Astrocyte (in vitro differentiated cells and primary cell): Measurements from ENCODE around the gene AQP3. TPM values are rescaled to one million over a fixed set of nuclear protein-coding genes. Genes with fewer than 3 reads are reported as not detected.
A peak's percentile ranks its signal among the peaks of the same experiment; 100 is the strongest.

Experiments used
- DNase-seq: peaks from one replicate; pipeline ENCODE4 v3.0.0-alpha.2; 2010; ENCODE audit warnings: low read depth
- FAIRE-seq: peaks from 2 replicates; lab custom pipeline; 2011; peaks lifted over from hg19 to GRCh38; lab: Jason Lieb, UNC
- H2AFZ ChIP-seq: 2 replicates; pipeline ENCODE4 v1.6.0; 2012; ENCODE audit warnings: low read depth, low read length, inconsistent platforms
- H3K27ac ChIP-seq: 2 replicates; pipeline ENCODE4 v1.5.1; 2011; ENCODE audit warnings: low read depth, low read length, inconsistent platforms
- H3K27me3 ChIP-seq: 2 replicates; pipeline ENCODE4 v1.6.0; 2011; ENCODE audit warnings: low read length, inconsistent platforms; ENCODE audit not compliant: insufficient read depth
- H3K36me3 ChIP-seq: 2 replicates; pipeline ENCODE4 v1.5.1; 2011; ENCODE audit warnings: low read length, inconsistent platforms; ENCODE audit not compliant: insufficient read depth
- H3K4me1 ChIP-seq: 2 replicates; pipeline ENCODE4 v1.5.1; 2011; ENCODE audit warnings: low read length, inconsistent platforms; ENCODE audit not compliant: insufficient read depth
- H3K4me2 ChIP-seq: 2 replicates; pipeline ENCODE4 v1.6.0; 2012; ENCODE audit warnings: low read length, inconsistent platforms
- H3K4me3 ChIP-seq: 2 replicates; pipeline ENCODE4 v1.5.1; 2011; ENCODE audit warnings: low read depth, mild to moderate bottlenecking, low read length, inconsistent platforms; ENCODE audit not compliant: insufficient read depth
- H3K79me2 ChIP-seq: 2 replicates; pipeline ENCODE4 v1.6.0; 2012; ENCODE audit warnings: mild to moderate bottlenecking, low read length, inconsistent platforms; ENCODE audit not compliant: insufficient read depth
- H3K9ac ChIP-seq: 2 replicates; pipeline ENCODE4 v1.6.0; 2012; ENCODE audit warnings: mild to moderate bottlenecking, low read length, inconsistent platforms
- H3K9me3 ChIP-seq: 2 replicates; pipeline ENCODE4 v1.5.1; 2012; ENCODE audit warnings: low read depth, mild to moderate bottlenecking, low read length, inconsistent platforms; ENCODE audit not compliant: insufficient read depth
- H4K20me1 ChIP-seq: 2 replicates; pipeline ENCODE4 v1.6.0; 2012; ENCODE audit warnings: low read length, inconsistent platforms; ENCODE audit not compliant: insufficient read depth
- H3K27ac Mint-ChIP-seq: one replicate; pipeline ENCODE4 v1.8.0; 2021; ENCODE audit warnings: mild to moderate bottlenecking, mixed read lengths; ENCODE audit not compliant: unreplicated experiment
- H3K27me3 Mint-ChIP-seq: one replicate; pipeline ENCODE4 v1.8.0; 2021; ENCODE audit warnings: low read depth, mixed read lengths; ENCODE audit not compliant: unreplicated experiment
- H3K36me3 Mint-ChIP-seq: one replicate; pipeline ENCODE4 v1.8.0; 2021; ENCODE audit warnings: low read depth, mixed read lengths; ENCODE audit not compliant: unreplicated experiment
- H3K4me1 Mint-ChIP-seq: one replicate; pipeline ENCODE4 v1.8.0; 2021; ENCODE audit warnings: low read depth, mixed read lengths; ENCODE audit not compliant: unreplicated experiment
- H3K4me3 Mint-ChIP-seq: one replicate; pipeline ENCODE4 v1.8.0; 2021; ENCODE audit warnings: mild to moderate bottlenecking, moderate library complexity, mixed read lengths; ENCODE audit not compliant: unreplicated experiment
- H3K9me3 Mint-ChIP-seq: one replicate; pipeline ENCODE4 v1.8.0; 2021; ENCODE audit warnings: mild to moderate bottlenecking, mixed read lengths; ENCODE audit not compliant: unreplicated experiment
- EZH2 ChIP-seq: IDR thresholded peaks from 2 replicates; pipeline ENCODE4 v1.6.1; 2012; ENCODE audit warnings: mild to moderate bottlenecking, low read length, inconsistent platforms; ENCODE audit not compliant: insufficient read depth
- total RNA-seq: library from RNA; stranded (reverse); gene quantifications from 2 replicates; pipeline ENCODE4 v1.2.1, GENCODE V29; 2021
- TF ChIP-seq, protein P1 (sequence below): IDR thresholded peaks from 2 replicates; pipeline ENCODE4 v1.5.1; 2011; ENCODE audit warnings: low read depth, mild to moderate bottlenecking, inconsistent platforms, low read length, moderate library complexity; ENCODE audit not compliant: insufficient read depth

AQP3 gene
- total RNA-seq, 1 donor from 2014 or later: 3.2 TPM

DNA sequence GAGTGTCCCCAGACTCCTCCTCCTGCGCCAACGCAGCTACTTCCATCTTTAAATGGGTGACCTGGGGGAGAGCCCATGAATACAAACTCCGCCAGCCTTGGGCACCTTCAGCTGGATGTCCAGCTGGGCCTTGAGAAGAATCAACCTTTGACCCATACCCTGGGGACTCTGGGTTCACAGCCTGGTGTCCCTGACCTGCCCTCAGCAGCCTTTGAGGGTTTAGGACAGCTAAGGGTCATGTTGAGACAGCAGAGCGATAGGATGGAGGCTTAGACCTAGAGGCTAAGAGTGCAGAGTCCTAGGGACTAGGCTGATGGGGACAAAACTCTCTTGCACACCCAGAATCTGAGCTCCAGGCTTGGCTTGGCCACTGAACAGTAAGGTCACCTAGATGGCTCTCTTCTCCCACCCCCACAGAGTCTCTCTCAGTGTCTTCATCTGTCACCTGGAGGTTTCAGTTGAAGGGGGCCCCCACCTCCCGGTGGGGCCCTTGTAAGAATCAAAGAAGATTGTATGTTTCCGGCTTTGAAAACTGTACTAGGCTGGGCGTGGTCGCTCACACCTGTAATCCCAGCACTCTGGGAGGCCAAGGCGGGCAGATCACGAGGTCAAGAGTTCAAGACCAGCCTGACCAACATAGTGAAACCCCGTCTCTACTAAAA is 6.7 kb upstream of the AQP3 start:
- Mint-ChIP-seq H3K27me3 (peaks cover 2% of the 10 kb centered on the region), H3K27ac (no peak overlapping the region), H3K9me3 (no peaks in the 10 kb centered on the region), H3K4me3 (no peak overlapping the region), H3K4me1 (peaks cover 2% of the 10 kb centered on the region), H3K36me3 (no peaks in the 10 kb centered on the region)
- Histone ChIP-seq H3K9ac (no peak overlapping the region), H3K4me1 (peaks cover 18% of the 10 kb centered on the region), H3K79me2 (no peaks in the 10 kb centered on the region), H2AFZ (no peak overlapping the region), H3K27me3 (no peaks in the 10 kb centered on the region), H3K4me2 (no peak overlapping the region), H4K20me1 (no peaks in the 10 kb centered on the region), H3K4me3 (no peak overlapping the region), H3K36me3 (no peaks in the 10 kb centered on the region), H3K9me3 (no peaks in the 10 kb centered on the region), H3K27ac (no peak overlapping the region)
- no peak for TF ChIP-seq EZH2
- TF ChIP-seq, protein P1, sequence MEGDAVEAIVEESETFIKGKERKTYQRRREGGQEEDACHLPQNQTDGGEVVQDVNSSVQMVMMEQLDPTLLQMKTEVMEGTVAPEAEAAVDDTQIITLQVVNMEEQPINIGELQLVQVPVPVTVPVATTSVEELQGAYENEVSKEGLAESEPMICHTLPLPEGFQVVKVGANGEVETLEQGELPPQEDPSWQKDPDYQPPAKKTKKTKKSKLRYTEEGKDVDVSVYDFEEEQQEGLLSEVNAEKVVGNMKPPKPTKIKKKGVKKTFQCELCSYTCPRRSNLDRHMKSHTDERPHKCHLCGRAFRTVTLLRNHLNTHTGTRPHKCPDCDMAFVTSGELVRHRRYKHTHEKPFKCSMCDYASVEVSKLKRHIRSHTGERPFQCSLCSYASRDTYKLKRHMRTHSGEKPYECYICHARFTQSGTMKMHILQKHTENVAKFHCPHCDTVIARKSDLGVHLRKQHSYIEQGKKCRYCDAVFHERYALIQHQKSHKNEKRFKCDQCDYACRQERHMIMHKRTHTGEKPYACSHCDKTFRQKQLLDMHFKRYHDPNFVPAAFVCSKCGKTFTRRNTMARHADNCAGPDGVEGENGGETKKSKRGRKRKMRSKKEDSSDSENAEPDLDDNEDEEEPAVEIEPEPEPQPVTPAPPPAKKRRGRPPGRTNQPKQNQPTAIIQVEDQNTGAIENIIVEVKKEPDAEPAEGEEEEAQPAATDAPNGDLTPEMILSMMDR: no peak
- FAIRE-seq (no peak), DNase-seq (no peak)

DNA sequence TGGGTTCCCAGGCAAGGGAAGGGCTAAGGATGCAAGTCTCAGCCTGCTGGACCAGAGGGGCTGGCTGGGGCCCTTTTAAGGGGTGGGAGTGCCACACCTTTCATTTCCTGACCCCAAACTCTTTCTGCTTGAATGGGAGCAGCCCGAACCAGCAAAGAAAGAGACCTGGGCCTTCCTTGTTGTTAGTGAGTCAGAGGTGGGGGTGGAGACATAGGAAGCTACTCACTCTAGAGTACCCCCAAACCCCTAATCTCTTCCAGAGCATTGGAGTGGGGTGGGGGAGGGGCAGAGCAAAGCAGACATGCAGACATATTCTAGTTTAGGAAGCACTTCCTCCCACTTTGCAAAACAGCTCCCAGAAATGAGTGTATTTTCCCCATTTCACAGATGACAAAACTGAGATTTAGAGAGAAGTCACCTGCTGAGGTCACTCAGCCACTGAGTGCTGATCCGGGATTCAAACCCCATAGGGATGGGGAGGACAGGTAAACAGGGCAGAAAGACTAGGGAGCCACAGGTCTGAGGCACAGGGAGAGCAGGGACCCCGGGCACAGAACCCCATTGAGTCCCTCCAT is 6.0 kb upstream of the AQP3 start:
- H3K9me3 Mint-ChIP-seq: no peaks in the 10 kb centered on the region
- Histone ChIP-seq H3K4me2 (peak overlapping the region; percentile 67), H3K4me3 (no peak overlapping the region), H3K79me2 (no peaks in the 10 kb centered on the region), H3K27ac (peak overlapping the region; percentile 15), H3K36me3 (no peaks in the 10 kb centered on the region), H4K20me1 (no peaks in the 10 kb centered on the region), H2AFZ (peak overlapping the region; percentile 34), H3K9me3 (no peaks in the 10 kb centered on the region), H3K27me3 (no peaks in the 10 kb centered on the region), H3K4me1 (peaks cover 12% of the 10 kb centered on the region), H3K9ac (peak overlapping the region; percentile 44)
- H3K4me3 Mint-ChIP-seq: no peak overlapping the region
- H3K4me1 Mint-ChIP-seq: no peaks in the 10 kb centered on the region
- DNase-seq: no peak
- FAIRE-seq: no peak
- peak overlapping the region; percentile 18 for H3K27ac Mint-ChIP-seq
- peaks cover 2% of the 10 kb centered on the region for H3K27me3 Mint-ChIP-seq
- TF ChIP-seq EZH2: no peak
- TF ChIP-seq, protein P1: no peak
- H3K36me3 Mint-ChIP-seq: no peaks in the 10 kb centered on the region

DNA sequence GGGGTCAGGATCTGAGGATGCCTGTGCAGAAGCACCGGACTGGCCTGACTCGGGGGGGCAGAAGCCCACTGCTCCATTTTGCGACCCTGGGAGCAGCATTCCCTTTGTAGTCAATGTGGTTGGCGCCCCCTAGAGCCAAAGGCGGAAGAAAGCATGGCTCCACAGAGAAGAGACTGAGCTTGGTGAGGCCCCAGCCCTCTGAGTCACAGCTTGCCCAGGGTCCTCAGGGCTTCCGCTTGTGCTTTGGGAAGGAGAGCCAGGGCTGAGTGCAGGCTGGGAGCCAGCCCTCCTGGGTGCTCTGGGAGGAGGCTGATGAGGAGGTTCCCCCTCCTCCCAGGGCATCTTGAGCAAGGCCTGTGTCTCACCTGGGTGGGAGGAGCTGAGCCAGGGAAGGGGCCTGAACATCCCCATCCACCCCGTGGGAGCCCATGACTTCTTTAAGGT is 5.5 kb upstream of the AQP3 start:
- Histone ChIP-seq H3K27me3 (no peaks in the 10 kb centered on the region), H4K20me1 (no peaks in the 10 kb centered on the region), H3K27ac (peak overlapping the region; percentile 15), H3K79me2 (no peaks in the 10 kb centered on the region), H3K9ac (peak overlapping the region; percentile 44), H3K4me2 (peak overlapping the region; percentile 67), H3K9me3 (no peaks in the 10 kb centered on the region), H3K4me3 (no peak overlapping the region), H2AFZ (peak overlapping the region; percentile 34), H3K36me3 (no peaks in the 10 kb centered on the region), H3K4me1 (peaks cover 12% of the 10 kb centered on the region)
- H3K9me3 Mint-ChIP-seq: no peaks in the 10 kb centered on the region
- H3K27ac Mint-ChIP-seq: no peak overlapping the region
- H3K27me3 Mint-ChIP-seq: peaks cover 5% of the 10 kb centered on the region
- FAIRE-seq (no peak), DNase-seq (peak; percentile 72)
- TF ChIP-seq EZH2: no peak
- TF ChIP-seq, protein P1: peak; percentile 70
- no peaks in the 10 kb centered on the region for H3K36me3 Mint-ChIP-seq
- peaks cover 2% of the 10 kb centered on the region for H3K4me1 Mint-ChIP-seq
- H3K4me3 Mint-ChIP-seq: no peak overlapping the region
